Measurements from ENCODE around the gene ULBP3. TPM values are rescaled to one million over a fixed set of nuclear protein-coding genes. Genes with fewer than 3 reads are reported as not detected.
A peak's percentile ranks its signal among the peaks of the same experiment; 100 is the strongest.
"Not testable (repeated sequence)": the region's sequence is repeated elsewhere in the genome, so short reads cannot be mapped to it uniquely, and the experiment has no call there.

The ULBP3 gene
- total RNA-seq, 1 donor from 2014 or later = 24.2 TPM

DNA sequence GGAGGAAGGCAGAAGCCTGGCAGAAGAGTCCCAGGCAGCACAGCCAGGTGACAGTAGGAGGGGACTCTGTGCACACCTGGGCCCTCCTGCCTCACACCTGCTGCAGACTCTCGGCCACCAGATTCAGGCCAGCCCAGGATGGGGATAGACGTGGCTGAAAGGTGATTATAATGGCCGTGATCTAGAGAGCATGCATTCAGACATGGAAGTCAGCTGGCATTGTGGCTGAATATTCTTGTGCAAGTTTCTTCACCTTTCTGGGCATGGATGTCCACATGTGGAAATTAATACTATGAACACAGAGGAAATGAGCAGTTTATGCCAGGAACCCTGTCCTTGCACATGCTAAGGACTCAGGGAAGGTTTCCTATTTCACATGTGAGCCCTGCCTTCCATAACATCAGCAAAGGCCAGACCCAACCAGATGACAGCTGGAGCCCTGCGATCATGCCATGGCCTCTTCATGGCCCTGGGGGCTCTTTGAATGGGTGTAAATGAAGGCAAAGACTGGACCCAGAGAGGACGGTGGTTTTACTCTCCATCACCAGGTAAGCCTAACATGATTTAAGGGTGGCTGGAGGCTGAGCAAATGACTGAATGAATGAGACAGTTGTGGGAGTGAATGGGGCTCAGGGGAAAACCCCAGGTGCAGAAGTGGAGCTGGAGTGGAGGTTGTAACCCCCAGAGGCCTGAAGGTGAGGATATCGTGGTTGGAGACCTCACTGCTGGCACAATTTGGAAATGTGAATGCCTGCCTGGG, 40.9 kb downstream of the ULBP3 start:
- peak in 1 of 2 donors; percentile 48 for DNase-seq (ENCODE audit: low spot score in 2 of 2)

DNA sequence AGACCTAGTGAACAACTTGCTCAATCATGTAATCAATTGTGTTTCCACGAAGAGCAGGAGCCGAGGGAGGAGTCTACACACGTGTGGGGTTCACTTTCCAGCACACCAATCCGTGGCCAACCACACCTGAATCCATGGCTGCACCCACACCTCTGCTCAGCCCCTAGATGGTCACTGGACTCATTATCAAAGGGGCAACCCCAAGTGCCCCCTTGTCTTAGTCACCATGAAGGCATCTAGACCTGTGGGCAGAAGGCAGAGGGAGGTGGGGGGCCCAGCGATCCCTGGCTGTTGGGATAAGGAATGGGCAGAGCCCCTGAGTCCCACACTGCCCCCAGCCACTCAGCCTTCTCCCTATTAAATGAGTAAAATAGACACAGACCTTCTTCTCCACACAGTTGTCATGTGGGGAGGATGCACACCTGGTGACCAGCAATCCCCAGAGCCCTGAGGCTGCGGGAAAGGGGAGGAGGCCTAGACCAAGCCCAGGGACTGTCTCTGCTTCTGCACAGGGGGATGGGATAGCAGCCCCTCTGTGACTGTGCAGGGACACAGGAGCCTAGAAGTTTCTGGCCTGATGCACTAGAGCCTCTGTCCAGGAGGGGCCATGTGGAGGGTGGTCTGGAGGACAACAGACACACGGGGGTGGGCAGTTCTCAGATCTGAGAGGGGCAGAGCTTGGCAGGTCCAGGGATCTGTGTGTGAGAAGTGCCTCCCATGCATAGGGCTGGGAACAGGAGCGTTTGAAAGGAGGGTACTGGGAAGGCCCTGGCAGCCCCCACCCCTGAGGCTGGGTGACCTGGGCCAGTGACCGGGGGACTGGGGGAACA, 41.7 kb downstream of the ULBP3 start:
- peaks cover 4% of the 10 kb centered on the region for H3K27me3 ChIP-seq
- no peaks in the 10 kb centered on the region for H3K9me3 ChIP-seq
- H3K27ac ChIP-seq = no peak overlapping the region
- intact Hi-C loops (cut with DNase I) = no loop called here
- no peaks in the 10 kb centered on the region for H3K36me3 ChIP-seq
- peaks cover 0 to 11% of the 10 kb centered on the region in 2 donors for H3K4me1 ChIP-seq
- peak in 1 of 2 donors; percentile 54 for DNase-seq (ENCODE audit: low spot score in 2 of 2)
- H3K4me3 ChIP-seq = no peak overlapping the region
- no peak for TF ChIP-seq CTCF (IDR thresholded peaks at IDR 0.05)

More for the DNA sequence above, 40.9 kb downstream of the ULBP3 start:
- Histone ChIP-seq H3K4me1 (peaks cover 0 to 11% of the 10 kb centered on the region in 2 donors), H3K4me3 (no peak overlapping the region), H3K36me3 (no peaks in the 10 kb centered on the region), H3K27me3 (peaks cover 4% of the 10 kb centered on the region), H3K27ac (no peak overlapping the region), H3K9me3 (no peaks in the 10 kb centered on the region)
- TF ChIP-seq CTCF (IDR thresholded peaks at IDR 0.05) = no peak
- intact Hi-C loops (cut with DNase I) = no loop called here

DNA sequence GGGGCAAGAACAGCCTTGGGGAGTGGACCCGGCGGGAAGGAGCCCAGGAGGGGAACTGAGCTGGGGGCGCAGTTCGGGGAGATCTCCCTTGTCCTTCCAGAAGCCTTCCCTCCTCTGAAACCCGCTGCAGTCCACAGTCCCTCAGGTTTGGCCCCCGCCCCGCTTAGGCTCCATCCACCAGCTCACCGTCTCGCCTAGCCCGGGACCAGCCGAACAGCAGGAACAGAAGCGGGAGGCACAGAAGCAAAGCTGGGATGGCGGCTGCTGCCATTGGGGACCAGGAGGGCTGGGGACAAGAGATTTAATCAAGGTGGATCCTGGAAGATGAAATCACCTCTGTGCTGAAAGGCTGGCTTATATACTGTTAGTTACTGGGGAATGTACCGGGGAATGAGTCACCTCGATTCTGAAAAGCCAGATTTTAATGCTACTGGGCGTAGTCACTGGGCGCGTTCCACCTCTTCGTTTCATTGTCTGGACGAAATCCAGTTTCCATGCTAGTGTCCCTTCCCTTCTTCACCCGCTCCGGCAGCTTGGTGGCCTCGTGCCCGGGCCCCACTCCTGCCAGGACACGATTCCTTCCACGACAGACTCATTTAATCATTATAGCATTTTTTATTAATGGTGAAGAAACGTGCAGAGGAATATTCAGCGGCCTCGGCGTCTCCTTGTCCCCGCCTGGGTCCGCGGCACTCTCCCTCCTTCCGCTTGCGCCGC, 43.6 kb downstream of the ULBP3 start, which contains the start of gene RAET1L:
TSS of gene RAET1L (minus strand) at position 332 of the 717 bp plus-strand sequence. CDS start at position 271, 61 bp downstream.
- TF ChIP-seq CTCF (IDR thresholded peaks at IDR 0.05) = no peak
- H3K27me3 ChIP-seq = peaks cover 4% of the 10 kb centered on the region
- peak in 1 of 2 donors; percentile 67 for DNase-seq (ENCODE audit: low spot score in 2 of 2)
- H3K27ac ChIP-seq = no peak within 1 kb of the TSS
- H3K4me3 ChIP-seq = peak within 1 kb of the TSS; percentile 25 to 30
- peaks cover 0 to 11% of the 10 kb centered on the region in 2 donors for H3K4me1 ChIP-seq
- no peaks in the 10 kb centered on the region for H3K9me3 ChIP-seq
- no peaks in the 10 kb centered on the region for H3K36me3 ChIP-seq
- intact Hi-C loops (cut with DNase I) = no loop called here

- peaks cover 4% of the 10 kb centered on the region for H3K27me3 ChIP-seq
- no peak for TF ChIP-seq CTCF (IDR thresholded peaks at IDR 0.05)
- H3K4me3 ChIP-seq = peak overlapping the region in 1 of 2 donors; percentile 30
- no peak overlapping the region for H3K27ac ChIP-seq
- DNase-seq (ENCODE audit: low spot score in 2 of 2) = peak in 1 of 2 donors; percentile 49
- H3K36me3 ChIP-seq = no peaks in the 10 kb centered on the region
- H3K4me1 ChIP-seq = peaks cover 0 to 11% of the 10 kb centered on the region in 2 donors
- intact Hi-C loops (cut with DNase I) = no loop called here
- H3K9me3 ChIP-seq = no peaks in the 10 kb centered on the region
These were observed 44.2 kb downstream of the ULBP3 start for GRCh38 chr6:150024646-150025155.

- peaks cover 0 to 11% of the 10 kb centered on the region in 2 donors for H3K4me1 ChIP-seq
- peak in 1 of 2 donors; percentile 19 for DNase-seq (ENCODE audit: low spot score in 2 of 2)
- H3K36me3 ChIP-seq; H3K9me3 ChIP-seq; H3K27ac ChIP-seq; intact Hi-C loops (cut with DNase I); H3K27me3 ChIP-seq; H3K4me3 ChIP-seq: not testable (repeated sequence)
These were observed 44.9 kb downstream of the ULBP3 start for GRCh38 chr6:150024021-150024420.

- DNase-seq (ENCODE audit: low spot score in 2 of 2); H3K27ac ChIP-seq; H3K4me3 ChIP-seq; H3K27me3 ChIP-seq; intact Hi-C loops (cut with DNase I); H3K36me3 ChIP-seq; H3K9me3 ChIP-seq: not testable (repeated sequence)
- H3K4me1 ChIP-seq = peaks cover 0 to 11% of the 10 kb centered on the region in 2 donors
These were observed 47.1 kb downstream of the ULBP3 start for GRCh38 chr6:150021870-150022269.
